Coronary artery (tissue), 2 donors: ENCODE data around the gene LRRC56.
A peak's percentile ranks its signal among the peaks of the same experiment; 100 is the strongest.

ENCODE experiments used
- DNase-seq: peaks from one replicate; pipeline ENCODE4 v3.0.0-alpha.2; 2017; ENCODE audit warnings: low spot score
- H3K27ac ChIP-seq, 2 donors: fragments of 200-600 bp; sonication (generic); one replicate each; pipeline ENCODE4 v1.5.1; 2016 to 2019
- H3K4me3 ChIP-seq: fragments of 200-600 bp; sonication (generic); 2 replicates; pipeline ENCODE4 v1.5.1; 2016; ENCODE audit warnings: mild to moderate bottlenecking, moderate library complexity
- TF ChIP-seq, protein P1 (sequence below): fragments of 200-600 bp; sonication (generic); IDR thresholded peaks from one replicate; pipeline ENCODE4 v1.5.1; 2019; ENCODE audit warnings: antibody characterized with exemption

Gene LRRC56, protein sequence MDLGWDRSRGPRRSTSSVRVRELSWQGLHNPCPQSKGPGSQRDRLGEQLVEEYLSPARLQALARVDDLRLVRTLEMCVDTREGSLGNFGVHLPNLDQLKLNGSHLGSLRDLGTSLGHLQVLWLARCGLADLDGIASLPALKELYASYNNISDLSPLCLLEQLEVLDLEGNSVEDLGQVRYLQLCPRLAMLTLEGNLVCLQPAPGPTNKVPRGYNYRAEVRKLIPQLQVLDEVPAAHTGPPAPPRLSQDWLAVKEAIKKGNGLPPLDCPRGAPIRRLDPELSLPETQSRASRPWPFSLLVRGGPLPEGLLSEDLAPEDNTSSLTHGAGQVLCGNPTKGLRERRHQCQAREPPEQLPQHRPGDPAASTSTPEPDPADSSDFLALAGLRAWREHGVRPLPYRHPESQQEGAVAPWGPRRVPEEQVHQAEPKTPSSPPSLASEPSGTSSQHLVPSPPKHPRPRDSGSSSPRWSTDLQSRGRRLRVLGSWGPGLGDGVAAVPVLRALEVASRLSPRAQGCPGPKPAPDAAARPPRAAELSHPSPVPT

DNA sequence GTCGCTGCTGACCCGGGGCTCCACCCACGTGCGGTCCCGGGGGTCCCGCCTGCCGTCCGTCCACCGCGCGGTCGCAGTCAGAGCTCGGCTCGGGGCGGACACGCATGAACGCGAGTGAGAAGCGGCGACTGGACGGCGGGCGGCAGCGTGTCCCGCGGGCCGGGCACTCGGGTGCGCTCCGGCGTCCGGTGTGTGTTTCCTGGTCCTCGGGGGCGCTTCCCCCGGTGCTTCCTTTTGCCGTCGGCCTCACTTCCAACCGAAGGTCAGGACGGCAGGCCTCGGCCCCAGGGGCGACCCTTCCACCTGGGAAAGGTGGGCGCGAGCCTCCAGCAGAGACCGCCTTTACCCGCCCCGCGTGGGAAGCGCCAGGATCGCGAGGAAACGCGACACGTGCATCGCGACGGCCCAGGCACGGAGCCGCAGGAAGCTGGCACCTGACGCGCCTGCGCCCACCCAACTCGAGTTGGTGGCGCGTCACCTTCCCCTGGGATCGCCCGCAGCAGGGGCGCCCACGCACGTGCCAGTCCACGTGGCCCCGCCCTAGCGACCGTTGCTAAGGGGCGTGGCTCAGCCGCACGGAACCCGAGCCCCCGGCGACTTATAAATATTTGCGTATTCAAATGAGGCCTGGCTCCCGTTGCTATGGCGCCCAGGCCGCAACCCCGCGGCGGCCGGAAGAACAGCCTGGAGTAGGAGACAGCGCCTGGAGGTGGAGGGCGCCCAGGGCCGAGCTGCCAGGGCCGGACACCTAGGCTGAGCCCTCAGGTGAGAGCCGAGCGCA lies at the start of gene LRRC56:
LRRC56 (plus strand) TSS at position 687 of the 781 bp plus-strand sequence. CDS start 3,158 bp downstream, outside the sequence.
- H3K27ac ChIP-seq = peak within 1 kb of the TSS in 1 of 2 donors; percentile 9
- peak within 1 kb of the TSS; percentile 89 for H3K4me3 ChIP-seq
- no peak for DNase-seq
- TF ChIP-seq, protein P1, sequence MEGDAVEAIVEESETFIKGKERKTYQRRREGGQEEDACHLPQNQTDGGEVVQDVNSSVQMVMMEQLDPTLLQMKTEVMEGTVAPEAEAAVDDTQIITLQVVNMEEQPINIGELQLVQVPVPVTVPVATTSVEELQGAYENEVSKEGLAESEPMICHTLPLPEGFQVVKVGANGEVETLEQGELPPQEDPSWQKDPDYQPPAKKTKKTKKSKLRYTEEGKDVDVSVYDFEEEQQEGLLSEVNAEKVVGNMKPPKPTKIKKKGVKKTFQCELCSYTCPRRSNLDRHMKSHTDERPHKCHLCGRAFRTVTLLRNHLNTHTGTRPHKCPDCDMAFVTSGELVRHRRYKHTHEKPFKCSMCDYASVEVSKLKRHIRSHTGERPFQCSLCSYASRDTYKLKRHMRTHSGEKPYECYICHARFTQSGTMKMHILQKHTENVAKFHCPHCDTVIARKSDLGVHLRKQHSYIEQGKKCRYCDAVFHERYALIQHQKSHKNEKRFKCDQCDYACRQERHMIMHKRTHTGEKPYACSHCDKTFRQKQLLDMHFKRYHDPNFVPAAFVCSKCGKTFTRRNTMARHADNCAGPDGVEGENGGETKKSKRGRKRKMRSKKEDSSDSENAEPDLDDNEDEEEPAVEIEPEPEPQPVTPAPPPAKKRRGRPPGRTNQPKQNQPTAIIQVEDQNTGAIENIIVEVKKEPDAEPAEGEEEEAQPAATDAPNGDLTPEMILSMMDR = no peak

DNA sequence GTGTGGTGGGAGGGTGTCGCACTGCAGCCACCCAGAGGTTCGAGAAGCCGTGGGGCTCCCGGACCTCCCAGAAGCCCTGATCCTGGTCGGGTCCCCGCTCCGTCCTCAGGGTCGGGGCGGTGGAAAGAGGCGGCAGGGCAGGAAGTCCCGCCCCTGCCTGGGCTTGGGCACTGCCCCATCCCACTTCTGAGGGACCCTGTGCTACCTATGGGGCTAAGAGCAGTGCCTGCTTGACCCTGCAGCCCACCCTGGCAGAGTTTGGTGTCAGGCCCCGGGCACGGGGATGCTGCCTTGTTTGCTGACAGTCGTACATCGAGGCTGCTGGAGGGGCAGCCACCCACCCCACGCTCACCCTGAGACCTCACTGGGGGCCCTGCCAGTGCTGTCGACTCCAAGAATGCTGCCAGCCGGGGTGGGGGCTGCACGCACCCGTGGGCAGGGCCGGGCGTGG lies 49.7 kb upstream of the LRRC56 start:
- H3K4me3 ChIP-seq = no peak overlapping the region
- TF ChIP-seq, protein P1 = no peak
- H3K27ac ChIP-seq = no peak overlapping the region
- DNase-seq = no peak

DNA sequence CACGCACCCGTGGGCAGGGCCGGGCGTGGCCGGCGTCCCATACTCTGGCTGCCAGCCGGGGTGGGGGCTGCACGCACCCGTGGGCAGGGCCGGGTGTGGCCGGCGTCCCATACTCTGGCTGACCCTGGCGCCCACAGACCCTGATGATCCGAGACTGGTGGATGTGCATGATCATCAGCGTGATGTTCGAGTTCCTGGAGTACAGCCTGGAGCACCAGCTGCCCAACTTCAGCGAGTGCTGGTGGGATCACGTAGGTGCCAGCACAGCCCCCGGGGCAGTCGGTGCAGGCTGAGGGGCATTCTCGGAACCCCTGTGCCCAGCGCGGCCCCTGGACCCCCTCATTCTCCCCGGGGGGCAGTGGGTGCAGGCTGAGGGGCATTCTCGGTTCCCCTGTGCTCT lies 49.3 kb upstream of the LRRC56 start:
- H3K27ac ChIP-seq = no peak overlapping the region
- H3K4me3 ChIP-seq = no peak overlapping the region
- DNase-seq = no peak
- TF ChIP-seq, protein P1 = no peak

DNA sequence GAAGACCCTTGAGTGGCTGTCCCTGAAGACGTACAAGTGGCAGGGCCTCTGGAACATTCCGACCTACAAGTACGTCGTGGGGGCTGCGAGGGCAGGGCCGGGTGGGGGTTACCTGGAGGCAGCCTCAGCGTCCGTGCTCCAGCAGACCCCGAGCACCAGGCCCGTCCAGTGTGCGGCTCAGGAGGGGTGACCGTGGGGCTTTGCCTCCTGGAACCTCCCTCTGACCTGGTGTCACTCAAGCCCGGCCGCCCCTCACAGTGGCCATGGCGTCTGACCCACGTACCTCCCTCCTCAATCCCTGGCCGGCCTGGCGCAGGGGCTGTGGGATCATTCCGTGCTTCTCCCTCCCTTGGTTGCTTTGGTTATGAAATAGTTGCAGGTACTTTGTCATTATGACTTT lies 48.7 kb upstream of the LRRC56 start:
- H3K27ac ChIP-seq = no peak overlapping the region
- no peak for DNase-seq
- TF ChIP-seq, protein P1 = no peak
- no peak overlapping the region for H3K4me3 ChIP-seq

DNA sequence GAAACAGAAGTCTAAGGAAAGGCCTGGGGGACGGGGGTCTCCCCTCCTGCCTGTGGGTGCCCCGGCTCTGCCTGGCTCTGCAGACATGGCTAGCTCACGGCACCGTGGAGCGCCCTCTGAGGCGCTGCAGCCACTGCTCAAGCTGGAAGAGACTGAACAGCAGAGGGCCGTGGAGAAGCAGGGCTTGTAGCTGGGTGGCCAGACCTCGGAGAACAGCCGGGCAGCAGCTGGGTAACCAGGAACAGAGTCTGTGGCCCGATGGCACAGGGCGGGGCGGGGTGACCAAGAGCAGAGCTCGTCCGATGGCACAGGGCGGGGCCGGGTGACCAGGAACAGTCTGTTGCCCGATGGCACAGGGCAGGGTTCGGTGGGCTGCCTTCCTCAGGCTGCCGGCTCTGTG lies 48.3 kb upstream of the LRRC56 start:
- no peak for DNase-seq
- Histone ChIP-seq H3K27ac (no peak overlapping the region), H3K4me3 (no peak overlapping the region)
- TF ChIP-seq, protein P1 = no peak

DNA sequence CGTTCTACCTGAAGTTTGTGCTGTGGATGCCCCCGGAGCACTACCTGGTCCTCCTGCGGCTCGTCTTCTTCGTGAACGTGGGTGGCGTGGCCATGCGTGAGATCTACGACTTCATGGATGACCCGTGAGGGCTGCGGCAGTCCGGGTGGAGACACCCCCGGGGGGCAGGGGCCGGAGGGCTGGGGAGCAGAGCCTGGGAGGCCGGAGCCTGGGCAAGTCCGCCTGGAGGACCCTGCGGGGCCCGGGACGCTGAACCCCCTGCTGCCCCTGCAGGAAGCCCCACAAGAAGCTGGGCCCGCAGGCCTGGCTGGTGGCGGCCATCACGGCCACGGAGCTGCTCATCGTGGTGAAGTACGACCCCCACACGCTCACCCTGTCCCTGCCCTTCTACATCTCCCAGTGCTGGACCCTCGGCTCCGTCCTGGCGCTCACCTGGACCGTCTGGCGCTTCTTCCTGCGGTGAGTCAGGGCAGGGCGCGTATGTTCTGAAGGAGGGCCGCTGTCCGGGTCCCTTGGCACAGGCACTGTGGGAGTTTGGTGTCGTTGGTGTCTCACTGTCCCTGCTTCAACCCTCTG lies 47.6 kb upstream of the LRRC56 start:
- no peak overlapping the region for H3K4me3 ChIP-seq
- DNase-seq = no peak
- TF ChIP-seq, protein P1 = no peak
- no peak overlapping the region for H3K27ac ChIP-seq
